HG03520 (cell line): ENCODE results near the gene ZRANB3.

Source experiments
- ATAC-seq: cut with Tn5 transposase; IDR thresholded peaks from one replicate; pipeline ENCODE4 v1.9.1; 2021; ENCODE audit warnings: mild to moderate bottlenecking, moderate library complexity; ENCODE audit not compliant: unreplicated experiment

The ZRANB3 gene

DNA sequence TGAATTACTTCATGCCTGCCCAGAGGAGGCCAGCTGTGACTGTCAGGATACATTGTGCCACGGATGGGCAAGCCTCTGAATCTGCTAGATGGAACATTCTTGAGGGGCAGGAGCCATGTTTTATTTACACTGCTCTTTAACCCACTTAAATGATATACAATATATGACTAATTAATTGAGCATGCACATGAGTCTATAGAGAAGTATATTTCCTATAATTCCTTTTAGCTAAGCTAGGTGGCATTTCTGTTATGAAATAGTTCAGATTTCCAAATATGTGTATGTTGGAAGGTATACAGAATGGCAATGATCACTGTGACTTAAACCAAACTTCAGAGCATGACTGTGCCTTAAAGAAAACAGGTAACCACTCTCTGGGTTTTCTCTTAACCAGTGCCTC, 347.2 kb downstream of the ZRANB3 start:
- no peak for ATAC-seq

DNA sequence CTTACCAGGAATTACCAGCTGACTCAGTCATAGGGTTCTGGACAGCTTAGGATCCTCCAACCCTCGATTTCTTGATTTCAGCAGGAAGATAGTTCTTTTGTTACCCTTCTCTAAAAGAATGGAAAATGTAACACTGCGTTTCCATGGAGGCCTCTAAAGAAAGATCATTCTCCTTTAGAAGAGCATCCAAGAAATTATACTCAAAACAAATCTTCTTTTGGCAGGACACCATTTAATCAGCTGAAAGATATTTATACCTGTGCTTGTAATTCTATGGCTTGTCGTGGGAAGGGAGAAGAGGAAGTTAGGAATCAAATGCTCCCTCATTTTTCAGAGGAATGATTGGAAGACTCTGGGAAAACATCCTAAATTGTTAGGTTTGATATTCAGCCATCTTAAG, 348.4 kb downstream of the ZRANB3 start:
- no peak for ATAC-seq

DNA sequence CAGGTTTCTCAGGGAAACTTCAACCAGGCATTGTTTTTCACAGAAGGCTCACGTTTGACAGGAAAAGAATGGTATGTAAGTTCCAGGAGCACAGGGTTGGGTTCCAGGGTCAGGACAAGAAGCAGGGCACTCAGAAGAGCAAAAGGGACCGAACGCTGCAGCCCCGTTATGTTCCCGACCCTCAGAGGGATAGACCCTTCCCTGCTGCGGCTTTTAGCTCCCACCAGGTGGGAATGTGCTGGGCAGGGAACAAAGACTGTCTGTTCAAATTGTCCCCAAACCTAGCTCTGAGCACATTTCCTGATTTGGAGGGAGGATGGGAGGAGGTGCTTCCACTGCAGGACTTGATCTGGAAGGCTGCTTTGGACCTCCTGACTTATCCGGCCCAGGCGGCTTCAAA, 348.8 kb downstream of the ZRANB3 start:
- ATAC-seq: no peak

DNA sequence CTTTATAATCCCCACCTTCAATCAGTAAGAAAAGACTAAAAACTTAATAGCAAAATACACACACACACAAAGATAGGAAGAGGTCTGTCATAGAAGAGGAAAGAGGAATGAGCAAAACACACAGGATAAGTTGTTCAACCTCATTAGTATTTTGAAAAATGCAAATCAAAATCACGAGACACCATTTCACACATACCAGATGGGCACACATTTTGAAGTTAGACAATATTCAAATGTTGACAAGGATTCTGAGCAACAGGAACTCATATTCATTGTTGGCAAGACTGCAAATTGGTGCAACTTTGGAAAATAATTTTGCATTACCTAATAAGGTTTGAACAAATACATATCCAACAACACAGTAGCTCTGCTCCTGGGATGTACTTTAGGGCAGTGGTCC, 351.3 kb downstream of the ZRANB3 start:
- no peak for ATAC-seq

DNA sequence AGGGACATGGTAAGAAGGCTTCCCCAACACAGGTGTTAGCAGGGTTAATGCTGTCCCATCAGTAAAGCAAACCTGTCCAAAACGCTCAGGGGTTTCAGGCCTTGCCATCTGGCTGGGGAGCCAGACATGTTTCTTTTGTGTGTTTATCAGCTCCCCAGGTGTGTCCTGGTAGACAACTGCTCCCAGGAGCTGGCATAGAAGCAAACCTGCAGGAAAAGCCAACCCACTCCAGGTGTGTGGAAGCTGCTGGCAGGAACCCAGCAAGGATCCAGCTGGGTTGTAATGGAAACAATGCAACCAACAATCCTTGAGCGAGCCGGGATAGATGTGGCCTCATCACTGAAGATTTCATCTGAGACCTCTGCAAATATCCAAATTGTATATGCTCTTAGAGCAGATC, 355.8 kb downstream of the ZRANB3 start:
- ATAC-seq: no peak

DNA sequence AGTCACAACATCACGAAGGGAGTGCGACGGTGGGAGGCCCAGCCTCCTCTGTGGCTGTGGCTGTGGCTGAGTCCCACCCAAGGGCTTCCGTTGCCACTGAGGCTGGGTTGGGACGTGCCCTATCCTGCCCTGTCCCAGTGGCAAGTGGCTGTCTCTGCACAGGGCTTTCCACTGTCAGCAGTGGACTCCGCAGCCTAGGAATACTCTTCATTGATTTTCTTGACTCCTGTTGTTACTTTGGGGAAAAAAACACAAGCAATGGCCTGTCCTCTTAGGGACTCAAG, 356.3 kb downstream of the ZRANB3 start:
- ATAC-seq: no peak

DNA sequence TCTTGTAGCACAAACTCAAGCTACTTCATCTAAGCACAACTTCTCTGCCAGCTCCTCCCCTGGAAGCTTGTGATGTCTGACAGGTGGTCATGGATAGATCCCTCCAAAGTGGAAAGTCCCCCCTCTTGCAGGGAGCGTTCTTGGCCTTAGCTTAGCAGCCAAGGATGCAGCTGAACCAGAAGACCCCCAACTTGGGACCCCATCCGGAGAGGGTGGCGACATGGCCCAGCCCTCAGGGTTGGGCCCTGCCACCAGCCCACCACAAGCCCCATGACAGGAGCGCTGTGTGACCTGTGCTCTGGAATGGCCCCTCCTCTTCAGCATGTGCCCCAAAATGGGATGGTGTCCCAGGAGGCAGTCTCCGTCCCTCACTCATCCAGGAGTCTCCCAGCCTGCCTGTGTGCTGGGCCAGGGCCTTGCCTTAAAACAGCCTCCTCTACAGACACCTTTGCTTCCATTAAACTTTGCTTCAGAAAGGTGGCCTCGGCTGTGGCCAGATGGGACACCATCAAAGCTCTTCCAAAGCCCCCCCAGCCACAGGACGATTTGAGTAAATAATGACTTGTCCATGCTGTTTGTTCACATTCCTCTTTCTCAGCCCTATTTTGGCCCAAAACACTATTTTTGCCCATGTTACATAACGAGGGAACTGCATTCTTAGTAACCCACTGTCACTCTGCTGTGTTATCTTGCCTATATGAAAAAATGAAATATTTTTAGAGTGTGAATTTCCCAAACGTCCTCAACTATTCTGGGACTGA, 356.8 kb downstream of the ZRANB3 start:
- ATAC-seq: no peak

DNA sequence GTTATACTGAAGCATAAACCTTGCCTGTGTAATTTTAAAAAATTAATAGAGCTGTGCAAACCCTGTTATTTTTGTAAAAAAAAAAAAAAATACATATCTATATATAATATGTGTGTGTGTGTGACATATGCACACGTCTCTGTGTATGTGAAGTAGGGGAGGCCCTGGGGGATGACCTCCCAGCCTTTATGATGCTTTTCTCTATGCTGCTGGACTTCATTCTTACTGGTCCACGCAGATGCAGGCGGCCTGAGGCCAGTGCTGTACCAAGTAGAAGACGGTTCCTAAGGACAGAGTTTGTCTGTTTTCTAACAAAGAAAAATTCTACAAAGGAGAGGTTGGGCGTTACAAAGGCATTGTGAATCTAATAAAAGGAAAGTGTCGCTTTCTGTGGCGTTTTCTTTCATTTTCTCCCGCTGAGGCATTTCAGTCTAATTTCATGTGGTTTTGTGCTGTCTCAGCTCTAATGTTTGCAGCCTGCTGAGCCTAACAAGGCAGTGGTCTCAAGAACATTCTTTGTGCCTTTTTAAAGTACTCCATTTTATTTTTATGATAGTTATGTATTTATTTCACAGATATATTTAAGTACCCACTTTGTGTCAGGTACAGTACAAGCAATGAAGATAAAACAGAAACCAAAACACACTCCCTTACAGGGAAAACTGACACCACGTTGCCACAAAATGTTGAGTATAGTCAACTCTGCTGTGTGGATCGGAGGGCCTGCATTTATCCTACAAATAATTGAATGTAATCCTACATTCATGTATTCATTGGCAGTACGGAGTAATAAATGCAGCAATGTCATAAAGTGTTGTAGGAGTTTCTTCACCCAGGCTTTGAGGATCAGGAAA, 360.9 kb downstream of the ZRANB3 start:
- ATAC-seq: no peak

DNA sequence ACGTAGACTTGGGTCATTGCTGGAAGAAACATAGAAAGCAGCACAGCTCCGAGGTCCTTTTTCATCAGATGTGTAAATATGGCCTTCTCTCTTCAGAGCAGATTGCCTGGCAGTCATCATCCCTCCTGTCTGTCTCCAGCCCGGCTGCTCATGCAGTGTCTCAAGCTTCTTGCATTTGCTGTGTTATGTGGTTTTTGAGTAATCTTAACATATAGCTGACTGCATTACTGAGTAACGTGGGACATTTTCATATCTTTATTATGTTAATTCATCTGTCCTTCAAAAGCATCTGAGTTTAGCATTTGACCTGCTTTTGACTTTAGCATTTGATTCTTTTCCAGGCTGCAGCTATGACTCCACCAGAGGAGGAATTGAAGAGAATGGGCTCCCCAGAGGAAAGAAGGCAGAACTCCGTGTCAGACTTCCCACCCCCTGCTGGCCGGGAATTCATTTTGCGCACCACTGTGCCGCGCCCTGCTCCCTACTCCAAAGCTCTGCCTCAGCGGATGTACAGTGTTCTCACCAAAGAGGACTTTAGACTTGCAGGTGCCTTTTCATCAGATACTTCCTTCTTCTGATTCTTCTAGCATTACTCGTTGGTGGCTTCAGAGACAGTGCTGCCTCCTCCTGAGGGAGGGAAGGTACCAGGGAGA, 362.7 kb downstream of the ZRANB3 start:
- no peak for ATAC-seq

DNA sequence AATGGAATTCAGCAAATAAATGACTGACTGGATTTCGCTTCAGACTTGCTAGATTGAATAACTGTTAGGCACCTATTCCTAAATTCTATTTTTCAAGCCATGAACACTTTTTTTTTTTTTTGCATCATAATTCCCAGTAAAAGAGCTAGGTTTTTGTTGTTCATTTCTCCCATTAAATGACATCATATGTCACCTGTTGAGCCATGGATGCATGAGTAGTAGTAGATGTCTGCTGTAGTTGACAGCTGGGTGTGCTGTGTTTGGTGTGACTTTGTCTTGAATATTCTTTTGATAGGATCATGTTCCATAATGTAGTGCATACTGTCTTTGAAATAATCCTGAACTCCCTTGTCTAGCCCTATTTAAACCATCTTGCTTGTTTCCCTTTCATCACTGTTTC, 363.7 kb downstream of the ZRANB3 start:
- ATAC-seq: no peak

DNA sequence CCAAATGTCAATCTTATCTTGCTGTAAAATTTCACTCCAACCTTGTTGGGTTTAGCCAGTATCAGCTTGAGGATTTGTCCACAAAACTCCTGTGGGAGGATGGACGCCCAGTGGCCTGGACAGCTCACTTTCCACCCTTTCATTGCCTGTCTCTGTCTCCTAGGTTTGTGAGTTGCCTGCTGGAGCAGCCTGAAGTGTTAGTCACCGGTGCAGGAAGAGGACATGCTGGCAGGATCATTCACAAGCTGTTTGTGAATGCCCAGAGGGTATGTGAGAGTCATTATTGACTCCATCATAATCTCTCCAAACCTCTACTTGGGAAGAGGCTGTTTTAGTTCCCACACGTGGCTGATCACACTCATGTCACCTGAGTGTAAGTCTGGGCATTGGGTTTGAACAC, 366.6 kb downstream of the ZRANB3 start:
- no peak for ATAC-seq

DNA sequence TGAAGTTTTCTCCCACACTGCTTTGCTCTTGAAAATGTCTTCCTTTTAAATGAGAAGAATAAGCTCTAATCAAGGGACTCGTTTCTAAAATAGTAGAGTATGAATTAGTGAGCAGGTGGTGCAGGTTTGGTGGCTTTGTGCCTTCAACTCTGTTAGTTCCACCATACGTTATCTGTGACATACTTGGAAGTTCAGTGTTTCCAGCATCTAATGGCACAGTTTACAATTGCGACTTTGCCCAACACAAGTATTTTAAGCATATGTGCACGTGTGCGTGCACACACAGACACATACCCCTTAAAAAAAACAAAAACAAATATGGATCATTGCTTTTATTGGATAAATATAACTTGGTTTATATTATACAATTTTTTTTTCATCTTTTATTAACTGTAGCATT, 367.1 kb downstream of the ZRANB3 start:
- ATAC-seq: no peak

DNA sequence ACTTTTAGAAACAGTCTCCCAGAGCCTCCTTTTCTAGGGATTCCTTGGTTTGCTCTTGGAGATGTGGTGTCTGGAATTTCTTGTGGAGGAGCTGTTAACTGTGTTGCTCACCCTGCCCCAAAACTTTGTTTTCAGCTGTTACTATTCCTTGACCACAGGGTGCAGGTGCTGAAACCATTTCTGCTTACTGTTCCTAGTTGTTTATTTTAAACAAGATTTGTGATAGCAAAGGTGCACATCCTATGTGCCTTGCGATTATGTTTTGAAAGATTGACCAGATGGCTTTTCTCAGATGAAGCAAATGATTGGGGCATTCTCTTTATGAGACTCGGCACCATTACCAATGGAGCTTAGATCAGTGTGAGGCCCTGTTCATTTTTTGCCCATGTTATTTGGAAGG, 367.7 kb downstream of the ZRANB3 start:
- ATAC-seq: no peak

DNA sequence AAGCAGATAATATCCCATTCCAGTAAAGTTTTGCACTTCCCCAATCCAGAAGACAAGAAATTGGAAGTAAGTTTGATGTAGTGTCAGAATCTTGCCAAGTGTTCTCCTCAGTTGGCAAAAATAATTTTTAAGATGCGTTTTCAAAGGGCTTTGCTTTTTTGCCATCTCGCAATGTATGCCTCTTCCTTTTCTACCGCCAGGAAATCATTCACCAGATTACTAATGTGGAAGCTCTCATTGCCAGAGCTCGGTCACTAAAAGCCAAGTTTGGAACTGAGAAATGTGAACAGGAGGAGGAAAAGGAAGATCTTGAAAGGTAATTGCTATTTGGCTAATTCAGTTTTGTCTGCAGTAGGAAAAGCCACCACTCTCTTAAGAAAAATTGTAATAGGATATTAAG, 368.2 kb downstream of the ZRANB3 start:
- no peak for ATAC-seq

DNA sequence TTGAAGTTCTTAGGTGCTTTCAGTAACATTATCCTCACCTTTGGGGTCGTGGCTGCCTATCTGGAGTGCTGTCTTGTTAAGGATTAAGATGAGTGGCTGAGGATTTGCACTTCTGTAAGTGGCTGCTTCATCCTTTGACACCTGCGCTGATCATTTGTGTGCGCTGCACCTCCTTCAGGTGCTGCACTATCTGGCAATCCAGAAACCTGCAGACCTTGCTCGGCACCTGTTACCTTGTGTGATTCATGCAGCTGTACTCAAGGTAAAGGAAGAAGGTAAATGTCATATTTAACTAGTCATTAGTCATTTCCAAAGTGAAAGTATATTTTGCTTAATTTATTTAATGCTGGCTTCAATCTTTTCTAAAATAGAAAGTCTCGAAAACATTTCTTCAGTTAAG, 368.6 kb downstream of the ZRANB3 start:
- ATAC-seq: no peak

DNA sequence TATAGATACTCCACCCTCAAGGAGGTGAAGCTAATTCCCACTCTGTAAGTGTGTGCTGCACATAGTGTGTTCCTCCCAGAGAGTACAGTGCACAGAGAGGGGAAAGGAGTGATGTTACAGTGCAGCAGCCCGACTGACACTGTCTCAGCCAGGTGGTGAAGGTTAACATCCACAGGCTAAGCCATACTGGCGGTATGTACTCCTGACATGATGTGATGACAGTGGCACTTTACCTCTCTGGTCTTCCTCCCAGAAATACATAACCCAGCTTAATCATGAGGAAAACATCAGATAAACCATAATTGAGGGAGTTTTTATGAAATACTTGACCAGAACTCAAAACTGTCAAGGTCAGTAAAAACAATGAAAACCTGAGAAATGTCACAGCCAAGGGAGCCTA, 371.8 kb downstream of the ZRANB3 start:
- no peak for ATAC-seq

DNA sequence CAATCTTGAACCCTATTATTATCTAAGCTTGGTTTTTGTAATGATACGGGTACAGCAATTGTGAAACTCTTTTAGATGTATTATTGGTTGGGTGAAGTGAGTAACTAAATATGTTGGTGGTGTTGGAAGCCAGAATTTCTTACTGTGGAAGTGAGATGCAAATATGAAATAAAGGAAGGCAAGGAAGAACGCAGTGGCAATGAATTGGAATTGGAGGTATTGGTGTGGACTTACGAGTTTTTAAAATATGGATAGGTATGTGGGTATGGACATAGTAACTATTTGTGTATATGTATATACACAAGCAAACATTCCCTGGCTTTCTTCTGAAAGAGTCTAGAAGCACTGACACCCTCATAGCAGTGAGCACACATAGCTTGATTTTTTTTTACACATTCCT, 373.2 kb downstream of the ZRANB3 start:
- no peak for ATAC-seq

DNA sequence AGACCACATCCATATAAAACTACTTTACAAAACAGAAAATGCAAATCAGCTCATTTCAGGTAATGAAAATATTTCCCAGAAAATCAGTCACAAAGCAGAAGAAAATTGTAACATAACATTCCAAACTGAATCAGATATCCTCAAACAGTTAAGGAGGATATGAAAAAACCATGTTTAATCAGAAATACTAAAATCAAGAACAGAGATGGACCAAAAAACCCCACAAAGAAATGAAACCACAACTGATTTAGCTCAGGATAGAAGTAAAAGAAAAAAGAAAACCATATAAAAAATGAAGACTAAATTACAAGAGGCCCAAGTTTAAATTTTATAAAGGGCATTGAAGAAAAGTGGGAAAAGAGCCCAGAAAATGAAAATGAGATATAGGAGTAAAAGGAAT, 376.1 kb downstream of the ZRANB3 start:
- no peak for ATAC-seq

DNA sequence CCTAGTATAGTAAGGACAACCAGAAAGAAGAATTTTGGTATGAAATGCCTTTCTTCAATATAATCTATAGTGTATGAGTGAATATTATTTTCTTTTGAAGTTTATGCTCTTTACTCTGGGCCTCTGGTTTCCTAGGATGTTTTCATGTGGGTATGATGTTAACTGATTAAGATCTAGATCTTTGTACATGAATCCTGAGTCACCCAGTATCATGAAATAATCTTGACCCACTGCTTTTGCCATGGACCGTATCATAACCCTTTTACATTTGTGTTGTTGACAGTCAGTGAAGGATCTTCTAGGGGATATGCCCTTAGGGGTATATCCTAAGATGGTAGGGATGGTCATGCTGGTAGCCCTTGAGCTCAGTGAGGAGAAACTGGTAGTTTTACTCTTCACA, 378.7 kb downstream of the ZRANB3 start:
- ATAC-seq: no peak

DNA sequence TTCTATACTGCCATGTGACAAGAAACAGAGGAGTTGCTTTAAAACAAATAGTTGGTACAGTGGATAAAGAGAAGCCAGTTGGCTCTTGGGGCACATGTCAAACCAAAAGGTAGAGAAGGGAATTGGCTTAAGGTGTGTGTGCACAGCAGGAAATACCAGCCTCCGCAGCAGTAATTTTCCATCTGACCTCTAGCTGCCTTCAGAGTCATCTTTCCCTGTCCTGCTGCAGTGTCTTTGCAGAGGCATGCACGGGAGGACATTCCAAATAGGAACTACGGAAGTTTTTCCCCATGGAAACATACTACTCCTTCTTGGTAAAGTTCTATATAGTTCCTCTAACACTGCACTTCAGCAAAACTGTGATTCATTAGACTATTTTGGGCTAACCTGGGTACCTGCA, 379.4 kb downstream of the ZRANB3 start:
- ATAC-seq: no peak

DNA sequence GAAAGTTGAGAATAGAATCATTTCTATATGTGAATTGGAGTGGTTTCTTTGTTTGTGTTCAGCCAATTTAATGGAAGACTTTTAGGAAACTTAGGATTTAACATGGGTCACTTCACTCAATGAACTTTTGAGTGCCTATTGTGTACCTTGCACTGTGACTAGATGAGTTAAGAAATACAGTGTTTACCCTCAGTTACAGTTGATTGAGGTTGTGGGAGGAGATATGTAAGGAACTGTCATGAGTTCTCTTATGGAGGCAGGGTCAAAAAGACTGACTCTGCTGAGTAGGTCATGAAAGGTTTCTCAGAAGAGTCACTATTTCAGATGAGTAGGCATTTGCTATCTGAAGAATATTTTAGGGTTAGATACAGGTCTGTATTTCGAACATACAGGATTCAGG, 380.3 kb downstream of the ZRANB3 start:
- ATAC-seq: no peak

DNA sequence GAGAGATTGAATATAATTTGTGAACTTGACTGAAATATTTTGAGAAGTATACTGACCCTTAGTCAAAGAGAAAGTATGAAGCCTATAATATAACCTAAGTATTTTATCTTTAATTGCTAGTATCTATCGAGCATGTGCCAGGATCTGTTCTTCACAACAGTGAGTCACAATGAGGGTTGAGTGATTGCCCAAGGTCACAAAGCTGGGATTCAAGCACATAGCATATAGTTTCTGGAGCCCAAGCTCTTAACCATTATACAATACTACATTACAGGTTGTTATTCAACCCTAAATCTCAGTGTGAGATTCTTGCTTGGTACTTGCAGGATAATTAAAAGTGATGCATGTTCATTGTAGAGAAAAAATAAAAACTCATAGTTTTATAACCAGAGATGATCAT, 381.8 kb downstream of the ZRANB3 start:
- ATAC-seq: no peak
